Lower lobe of right lung (tissue), 2 donors: ENCODE data around the gene ATP1A4. TPM values are rescaled to one million over a fixed set of nuclear protein-coding genes. Genes with fewer than 3 reads are reported as not detected.

Experiments
- ATAC-seq, 2 donors: fragments of 200-7000 bp; cut with Tn5 transposase; one replicate each; pipeline ENCODE4 v1.9.1; 2020 to 2022; ENCODE audit warnings: mild to moderate bottlenecking in 2 of 2, moderate library complexity in 2 of 2
- DNase-seq: peaks from one replicate; pipeline ENCODE4 v3.0.0-alpha.2; 2020
- H3K27ac ChIP-seq: fragments of 200-600 bp; one replicate; pipeline ENCODE4 v1.8.0; 2022
- H3K27me3 ChIP-seq: fragments of 200-600 bp; one replicate; pipeline ENCODE4 v1.8.0; 2022; ENCODE audit warnings: low read depth
- H3K36me3 ChIP-seq: fragments of 200-600 bp; one replicate; pipeline ENCODE4 v1.8.0; 2022; ENCODE audit warnings: mild to moderate bottlenecking
- H3K4me1 ChIP-seq: fragments of 200-600 bp; one replicate; pipeline ENCODE4 v1.8.0; 2022
- H3K4me3 ChIP-seq: fragments of 200-600 bp; one replicate; pipeline ENCODE4 v1.8.0; 2022; ENCODE audit warnings: mild to moderate bottlenecking
- H3K9me3 ChIP-seq: fragments of 200-600 bp; one replicate; pipeline ENCODE4 v1.8.0; 2022
- CTCF ChIP-seq: fragments of 200-600 bp; IDR thresholded peaks from one replicate; pipeline ENCODE4 v1.8.0; 2022; ENCODE audit warnings: antibody characterized with exemption, mild to moderate bottlenecking
- intact Hi-C: fragments of 100-400 bp; cut with DNase I; formaldehyde crosslinking; loops from one replicate; pipeline ENCODE4 v1.11.0; 2022
- total RNA-seq: library from RNA; stranded (reverse); fragmentation: NEBNext Ultra II Directional; extraction: Animal tissue kit (Norgen Biotek cat#: 25700); gene quantifications from one replicate; pipeline ENCODE4 v1.2.1, GENCODE V29; 2021
- donor health status: DM: no; HTN: yes; CAD: no; lungs with severe emphysema.

The ATP1A4 gene
- total RNA-seq, 1 donor from 2014 or later: 1.1 TPM

GRCh38 chr1:160168016-160168415 is 16.6 kb downstream of the ATP1A4 start:
- no peaks in the 10 kb centered on the region for H3K9me3 ChIP-seq
- H3K27ac ChIP-seq: no peak overlapping the region
- ATAC-seq (no peak), DNase-seq (no peak)
- H3K4me3 ChIP-seq: no peak overlapping the region
- intact Hi-C loops: no loop called here
- no peaks in the 10 kb centered on the region for H3K36me3 ChIP-seq
- no peak for TF ChIP-seq CTCF
- H3K4me1 ChIP-seq: peaks cover 5% of the 10 kb centered on the region
- no peaks in the 10 kb centered on the region for H3K27me3 ChIP-seq

GRCh38 chr1:160168609-160169369 is 17.4 kb downstream of the ATP1A4 start:
- ATAC-seq: no peak
- no peak for TF ChIP-seq CTCF
- Histone ChIP-seq H3K27me3 (no peaks in the 10 kb centered on the region), H3K36me3 (no peaks in the 10 kb centered on the region), H3K9me3 (no peaks in the 10 kb centered on the region), H3K27ac (no peak overlapping the region), H3K4me3 (no peak overlapping the region), H3K4me1 (peaks cover 5% of the 10 kb centered on the region)
- no peak for DNase-seq
- intact Hi-C loops: no loop called here

GRCh38 chr1:160169553-160170399 is 18.4 kb downstream of the ATP1A4 start:
- intact Hi-C loops: no loop called here
- TF ChIP-seq CTCF: no peak
- Histone ChIP-seq H3K27ac (no peak overlapping the region), H3K4me1 (peaks cover 5% of the 10 kb centered on the region), H3K27me3 (no peaks in the 10 kb centered on the region), H3K9me3 (no peaks in the 10 kb centered on the region), H3K36me3 (no peaks in the 10 kb centered on the region), H3K4me3 (no peak overlapping the region)
- DNase-seq (no peak), ATAC-seq (no peak)

GRCh38 chr1:160171354-160171753 is 20.0 kb downstream of the ATP1A4 start:
- TF ChIP-seq CTCF: no peak
- Histone ChIP-seq H3K27ac (no peak overlapping the region), H3K36me3 (no peaks in the 10 kb centered on the region), H3K4me3 (no peak overlapping the region), H3K27me3 (no peaks in the 10 kb centered on the region), H3K4me1 (peaks cover 5% of the 10 kb centered on the region), H3K9me3 (no peaks in the 10 kb centered on the region)
- intact Hi-C loops: no loop called here
- DNase-seq: no peak
- no peak for ATAC-seq

- Histone ChIP-seq H3K4me3 (no peak overlapping the region), H3K36me3 (no peaks in the 10 kb centered on the region), H3K27ac (no peak overlapping the region), H3K9me3 (no peaks in the 10 kb centered on the region), H3K27me3 (no peaks in the 10 kb centered on the region), H3K4me1 (no peaks in the 10 kb centered on the region)
- intact Hi-C loops: no loop called here
- no peak for TF ChIP-seq CTCF
- ATAC-seq (no peak), DNase-seq (no peak)
Observed at GRCh38 chr1:160171980-160172379, 20.6 kb downstream of the ATP1A4 start.
